ENCODE results near the gene ABR. TPM values are rescaled to one million over a fixed set of nuclear protein-coding genes. Genes with fewer than 3 reads are reported as not detected.

The ABR gene
- total RNA-seq, 1 donor from 2014 or later = 110 TPM

DNA sequence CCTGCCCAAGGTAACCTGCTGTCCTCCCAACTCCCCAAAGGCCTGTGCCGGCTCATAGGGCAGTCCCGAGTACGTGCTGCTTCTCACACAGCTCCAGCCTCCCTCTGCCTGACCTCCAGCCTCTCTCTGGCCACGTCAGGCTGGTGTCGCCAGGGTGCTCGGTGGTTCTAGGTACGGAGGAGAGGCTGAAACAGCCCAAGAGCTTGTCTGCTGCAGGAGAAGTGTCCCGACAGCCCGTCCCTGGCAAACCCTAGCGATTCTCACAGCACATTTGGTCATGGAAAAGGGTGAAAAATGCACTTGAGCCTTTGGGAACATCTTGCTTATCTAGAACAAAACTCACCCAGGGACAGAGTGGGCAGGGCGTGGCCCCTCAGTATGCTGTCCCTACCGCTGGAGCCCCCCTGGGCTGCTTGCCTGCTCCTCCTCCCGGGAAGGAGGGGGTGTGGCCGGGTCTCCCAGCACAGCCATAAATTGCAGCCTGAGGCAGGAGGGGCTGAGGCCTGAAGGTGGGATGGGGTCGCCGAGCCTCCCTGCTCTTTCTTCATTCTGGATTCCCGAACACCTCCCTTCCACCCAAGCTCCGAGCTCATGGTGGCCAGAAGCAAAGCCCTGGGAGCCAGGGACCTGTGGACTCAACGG is 142.4 kb downstream of the ABR start:
- H3K27me3 Mint-ChIP-seq (ENCODE audit: unreplicated experiment) = no peaks in the 10 kb centered on the region
- no peak overlapping the region for H3K4me3 Mint-ChIP-seq (ENCODE audit: unreplicated experiment)
- no peak for TF ChIP-seq CTCF (IDR thresholded peaks at IDR 0.05)
- H3K27ac Mint-ChIP-seq (ENCODE audit: unreplicated experiment) = no peak overlapping the region
- H3K9me3 Mint-ChIP-seq (ENCODE audit: unreplicated experiment) = no peaks in the 10 kb centered on the region
- H3K4me1 Mint-ChIP-seq (ENCODE audit: unreplicated experiment) = peaks cover 27% of the 10 kb centered on the region
- no peak for DNase-seq (ENCODE audit: extremely low spot score, unreplicated experiment)
- peaks cover 10% of the 10 kb centered on the region for H3K36me3 Mint-ChIP-seq (ENCODE audit: unreplicated experiment)

DNA sequence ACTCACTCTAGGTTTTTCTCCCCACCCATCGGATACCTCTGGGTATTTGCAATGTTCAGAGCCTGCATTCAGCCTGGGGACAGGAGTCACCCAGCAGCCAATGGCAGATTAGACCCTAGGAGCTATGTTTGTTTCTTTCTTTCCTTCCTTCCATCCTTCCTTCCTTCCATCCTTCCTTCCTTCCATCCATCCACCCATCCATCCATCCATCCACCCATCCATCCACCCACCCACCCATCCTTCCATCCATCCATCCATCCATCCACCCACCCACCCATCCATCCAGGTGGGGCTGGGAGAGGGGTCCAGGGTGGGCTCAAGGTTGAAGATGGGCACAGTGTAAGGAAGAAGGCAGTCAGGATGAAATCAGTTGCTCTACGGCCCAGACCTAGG is 142.9 kb downstream of the ABR start:
- DNase-seq (ENCODE audit: extremely low spot score, unreplicated experiment) = no peak
- no peaks in the 10 kb centered on the region for H3K27me3 Mint-ChIP-seq (ENCODE audit: unreplicated experiment)
- H3K9me3 Mint-ChIP-seq (ENCODE audit: unreplicated experiment) = no peaks in the 10 kb centered on the region
- no peak overlapping the region for H3K27ac Mint-ChIP-seq (ENCODE audit: unreplicated experiment)
- no peak for TF ChIP-seq CTCF (IDR thresholded peaks at IDR 0.05)
- H3K36me3 Mint-ChIP-seq (ENCODE audit: unreplicated experiment) = peaks cover 6% of the 10 kb centered on the region
- H3K4me1 Mint-ChIP-seq (ENCODE audit: unreplicated experiment) = peaks cover 25% of the 10 kb centered on the region
- H3K4me3 Mint-ChIP-seq (ENCODE audit: unreplicated experiment) = no peak overlapping the region

DNA sequence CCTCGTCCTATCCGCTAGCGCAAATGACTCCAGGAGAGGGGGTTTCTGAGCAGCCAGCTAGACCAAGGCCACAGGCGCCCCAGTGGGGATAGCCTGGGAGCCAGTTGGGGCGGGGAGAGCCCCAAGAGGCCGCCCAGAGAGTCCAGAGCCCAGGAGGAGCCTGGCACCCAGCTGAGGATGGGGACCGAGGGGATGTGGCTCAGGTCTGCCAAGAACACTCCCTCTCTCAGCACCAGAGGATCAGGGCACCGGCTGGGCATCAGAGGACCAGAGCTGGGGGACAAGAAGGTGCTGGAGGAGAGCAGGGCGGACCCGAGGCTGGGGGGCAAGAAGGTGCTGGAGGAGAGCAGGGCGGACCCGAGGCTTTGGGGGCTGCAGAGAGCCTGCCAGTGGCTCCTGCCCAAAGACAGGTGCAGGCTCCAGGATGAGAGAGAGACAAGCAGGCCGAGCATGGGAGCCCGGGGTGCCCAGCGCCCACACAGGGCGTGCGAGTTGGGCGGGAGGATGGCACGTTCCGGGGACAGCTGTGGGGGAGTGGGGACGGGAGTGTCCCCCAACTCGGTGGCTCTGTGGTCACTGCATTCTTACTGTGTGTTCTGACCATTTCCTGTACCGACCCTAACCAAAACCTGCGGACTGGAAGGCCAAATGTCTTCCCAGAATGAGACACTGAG is 143.5 kb downstream of the ABR start:
- Mint-ChIP-seq H3K4me1 (ENCODE audit: unreplicated experiment) (peaks cover 25% of the 10 kb centered on the region), H3K4me3 (ENCODE audit: unreplicated experiment) (no peak overlapping the region), H3K36me3 (ENCODE audit: unreplicated experiment) (peaks cover 4% of the 10 kb centered on the region), H3K9me3 (ENCODE audit: unreplicated experiment) (no peaks in the 10 kb centered on the region), H3K27ac (ENCODE audit: unreplicated experiment) (no peak overlapping the region), H3K27me3 (ENCODE audit: unreplicated experiment) (no peaks in the 10 kb centered on the region)
- DNase-seq (ENCODE audit: extremely low spot score, unreplicated experiment) = no peak
- no peak for TF ChIP-seq CTCF (IDR thresholded peaks at IDR 0.05)

DNA sequence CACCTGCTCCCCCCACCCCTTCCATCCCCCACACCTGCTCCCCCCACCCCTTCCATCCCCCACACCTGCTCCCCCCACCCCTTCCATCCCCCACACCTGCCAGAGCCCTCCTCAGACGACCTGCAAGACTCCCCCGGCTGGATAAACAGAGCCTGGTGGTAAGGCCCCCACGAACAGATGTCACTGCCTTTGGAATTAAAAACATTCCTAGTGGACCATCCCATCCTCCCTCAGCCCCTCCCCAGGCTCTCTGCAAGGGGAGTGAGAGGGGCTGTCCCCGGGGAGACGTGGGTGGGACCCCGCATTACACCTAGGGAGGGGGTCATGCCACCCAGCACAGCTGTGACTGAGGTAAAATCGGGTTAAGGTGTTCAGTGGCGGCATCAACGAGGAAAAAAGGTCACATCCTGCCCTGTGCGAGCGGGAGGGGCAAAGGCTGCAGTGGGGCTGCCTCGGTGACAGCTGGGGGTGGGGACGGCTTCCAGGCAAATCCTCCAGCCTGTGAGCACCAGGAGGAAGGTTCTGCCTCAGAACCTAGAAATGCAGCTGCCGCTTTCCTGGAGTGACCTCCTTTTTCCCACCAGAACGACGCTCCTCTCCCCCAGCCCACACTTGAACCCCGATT is 144.1 kb downstream of the ABR start:
- Mint-ChIP-seq H3K36me3 (ENCODE audit: unreplicated experiment) (peaks cover 4% of the 10 kb centered on the region), H3K27me3 (ENCODE audit: unreplicated experiment) (no peaks in the 10 kb centered on the region), H3K4me3 (ENCODE audit: unreplicated experiment) (no peak overlapping the region), H3K4me1 (ENCODE audit: unreplicated experiment) (peaks cover 26% of the 10 kb centered on the region), H3K27ac (ENCODE audit: unreplicated experiment) (no peak overlapping the region), H3K9me3 (ENCODE audit: unreplicated experiment) (no peaks in the 10 kb centered on the region)
- no peak for TF ChIP-seq CTCF (IDR thresholded peaks at IDR 0.05)
- DNase-seq (ENCODE audit: extremely low spot score, unreplicated experiment) = no peak

DNA sequence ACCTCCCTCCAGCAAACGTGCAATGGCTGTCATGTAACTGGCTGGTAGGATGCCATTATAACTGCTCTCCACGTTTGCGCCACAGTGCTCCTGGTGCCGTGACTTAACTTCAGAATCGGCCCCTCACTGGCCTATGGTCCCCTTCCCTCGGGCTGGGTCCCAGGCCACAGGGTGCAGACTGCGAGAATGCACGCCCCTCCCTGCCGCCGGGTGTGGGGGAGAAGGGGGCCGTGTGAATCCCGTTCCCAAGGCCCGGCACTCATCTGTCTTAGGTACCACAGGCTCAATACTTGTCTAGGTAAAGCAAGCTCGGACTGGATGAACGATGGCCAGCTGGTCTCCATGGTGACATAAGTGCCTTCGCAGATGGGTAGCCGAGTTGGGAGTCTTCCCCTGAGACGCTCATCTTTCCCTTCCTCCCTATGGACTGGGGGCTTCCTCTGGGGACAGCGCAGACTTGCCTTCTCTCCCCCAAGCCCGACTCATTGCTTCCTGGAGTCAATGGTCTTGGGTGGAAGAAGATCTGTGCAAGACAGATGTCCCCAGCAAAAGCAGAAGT is 145.1 kb downstream of the ABR start:
- H3K4me3 Mint-ChIP-seq (ENCODE audit: unreplicated experiment) = no peak overlapping the region
- H3K4me1 Mint-ChIP-seq (ENCODE audit: unreplicated experiment) = peaks cover 28% of the 10 kb centered on the region
- DNase-seq (ENCODE audit: extremely low spot score, unreplicated experiment) = no peak
- H3K27ac Mint-ChIP-seq (ENCODE audit: unreplicated experiment) = no peak overlapping the region
- no peak for TF ChIP-seq CTCF (IDR thresholded peaks at IDR 0.05)
- no peaks in the 10 kb centered on the region for H3K9me3 Mint-ChIP-seq (ENCODE audit: unreplicated experiment)
- no peaks in the 10 kb centered on the region for H3K27me3 Mint-ChIP-seq (ENCODE audit: unreplicated experiment)
- H3K36me3 Mint-ChIP-seq (ENCODE audit: unreplicated experiment) = peaks cover 4% of the 10 kb centered on the region

Measured in osteocyte (in vitro differentiated cells).